ENCODE results near the gene PBX1. TPM values are rescaled to one million over a fixed set of nuclear protein-coding genes. Genes with fewer than 3 reads are reported as not detected.

PBX1 gene
- total RNA-seq, 4 donors from 2014 or later, result 33.3 to 61.8 (median 56.2) TPM

DNA sequence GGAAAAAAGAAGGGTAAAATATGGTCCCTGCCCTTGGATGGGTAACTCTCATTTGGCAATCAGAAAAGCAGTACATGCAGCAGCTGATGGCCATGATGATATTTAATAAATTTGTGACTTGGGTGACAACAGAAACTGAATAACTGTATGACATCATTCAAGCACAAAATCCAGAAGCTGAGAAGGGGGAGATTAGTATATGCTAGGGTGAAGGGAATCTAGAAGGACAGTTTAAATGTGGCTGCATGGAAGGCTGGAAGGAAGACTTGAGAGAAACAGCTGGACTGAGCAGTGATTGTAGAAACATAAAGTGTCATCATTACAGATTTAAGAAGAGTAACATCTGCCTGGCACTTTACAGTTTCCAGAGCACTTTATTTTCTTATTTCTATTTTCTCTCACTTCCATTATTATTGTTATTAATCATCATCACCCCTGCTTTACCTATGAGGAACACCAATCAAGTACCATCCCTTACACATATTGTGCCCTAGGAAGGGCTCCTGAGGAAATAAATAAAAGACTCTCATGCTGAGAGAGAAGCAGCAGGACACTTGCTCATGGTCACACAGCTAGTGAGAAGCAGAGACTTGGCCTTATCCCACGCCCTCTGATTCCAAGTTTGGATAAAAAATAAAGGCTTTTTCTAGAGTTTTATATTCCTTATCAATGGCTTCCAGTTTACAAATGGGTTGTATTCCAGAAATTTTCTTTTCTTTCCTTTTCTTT, 207.2 kb downstream of the PBX1 start:
- DNase-seq (ENCODE audit: low spot score) (no peak), ATAC-seq (ENCODE audit: low FRiP score) (no peak)
- TF ChIP-seq, protein P1, sequence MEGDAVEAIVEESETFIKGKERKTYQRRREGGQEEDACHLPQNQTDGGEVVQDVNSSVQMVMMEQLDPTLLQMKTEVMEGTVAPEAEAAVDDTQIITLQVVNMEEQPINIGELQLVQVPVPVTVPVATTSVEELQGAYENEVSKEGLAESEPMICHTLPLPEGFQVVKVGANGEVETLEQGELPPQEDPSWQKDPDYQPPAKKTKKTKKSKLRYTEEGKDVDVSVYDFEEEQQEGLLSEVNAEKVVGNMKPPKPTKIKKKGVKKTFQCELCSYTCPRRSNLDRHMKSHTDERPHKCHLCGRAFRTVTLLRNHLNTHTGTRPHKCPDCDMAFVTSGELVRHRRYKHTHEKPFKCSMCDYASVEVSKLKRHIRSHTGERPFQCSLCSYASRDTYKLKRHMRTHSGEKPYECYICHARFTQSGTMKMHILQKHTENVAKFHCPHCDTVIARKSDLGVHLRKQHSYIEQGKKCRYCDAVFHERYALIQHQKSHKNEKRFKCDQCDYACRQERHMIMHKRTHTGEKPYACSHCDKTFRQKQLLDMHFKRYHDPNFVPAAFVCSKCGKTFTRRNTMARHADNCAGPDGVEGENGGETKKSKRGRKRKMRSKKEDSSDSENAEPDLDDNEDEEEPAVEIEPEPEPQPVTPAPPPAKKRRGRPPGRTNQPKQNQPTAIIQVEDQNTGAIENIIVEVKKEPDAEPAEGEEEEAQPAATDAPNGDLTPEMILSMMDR (IDR thresholded peaks at IDR 0.05), result no peak

DNA sequence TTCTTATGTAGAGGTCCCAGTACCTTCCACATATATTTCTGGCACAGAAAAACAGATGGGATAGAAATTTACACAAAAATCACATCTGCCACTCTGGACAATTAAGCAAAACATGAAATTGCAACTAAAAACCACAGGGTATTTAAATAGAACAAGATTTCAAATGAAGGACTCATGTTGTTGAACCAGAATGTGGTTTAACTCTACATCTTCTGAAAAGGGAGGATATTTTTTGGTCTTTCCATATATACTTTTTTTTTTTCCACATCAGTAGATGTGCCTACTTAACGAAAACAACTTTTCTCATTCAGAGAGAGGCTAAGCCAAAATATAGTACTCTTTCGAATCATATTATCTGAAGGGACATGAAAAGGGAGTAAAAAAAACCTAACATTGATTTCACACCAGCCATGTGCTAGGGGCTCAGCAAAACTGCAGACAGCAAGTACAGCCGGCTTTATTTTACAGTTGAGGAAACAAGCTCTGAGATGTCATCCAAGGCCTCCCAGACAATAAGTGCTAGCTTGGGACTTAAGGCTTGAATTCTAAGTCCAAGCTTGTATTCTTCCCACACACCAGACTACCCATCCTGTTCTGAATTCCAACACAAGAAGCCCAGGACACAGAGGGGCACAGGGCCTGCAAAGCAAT, 208.9 kb downstream of the PBX1 start:
- TF ChIP-seq, protein P1 (IDR thresholded peaks at IDR 0.05), result no peak
- no peak for DNase-seq (ENCODE audit: low spot score)
- no peak for ATAC-seq (ENCODE audit: low FRiP score)

- TF ChIP-seq, protein P1 (IDR thresholded peaks at IDR 0.05), result no peak
- DNase-seq (ENCODE audit: low spot score), result no peak
- no peak for ATAC-seq (ENCODE audit: low FRiP score)
These were observed 209.6 kb downstream of the PBX1 start for GRCh38 chr1:164768619-164769018.

DNA sequence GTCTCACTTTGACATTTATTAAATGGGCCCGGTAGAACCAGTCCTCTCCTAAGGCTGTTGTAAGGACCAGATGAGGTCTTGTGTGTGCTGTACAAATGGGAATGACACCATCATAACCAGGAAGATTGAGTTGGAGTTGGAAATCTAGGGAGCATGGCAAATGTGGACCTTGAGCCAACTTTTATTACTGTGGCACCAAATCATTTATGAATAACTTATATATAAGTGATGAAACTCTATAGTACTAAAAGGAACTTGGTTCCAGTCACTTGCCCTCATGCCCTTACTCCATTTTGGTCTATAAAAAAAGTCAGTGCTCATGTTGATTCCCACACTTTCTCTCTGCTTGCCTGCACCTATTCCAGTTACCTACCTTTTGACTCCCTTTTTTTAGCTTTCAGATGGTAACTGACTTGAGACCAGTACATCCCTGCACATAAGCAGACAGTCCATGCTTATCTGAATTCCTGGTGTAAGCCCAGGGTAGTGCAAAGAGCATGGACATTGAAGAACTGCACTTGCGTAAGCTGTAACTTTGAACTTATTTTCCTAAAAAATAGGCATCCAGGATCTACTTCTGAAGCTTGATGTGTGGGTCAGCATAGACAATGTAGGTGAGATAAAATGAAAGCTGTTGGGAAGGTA, 210.6 kb downstream of the PBX1 start:
- ATAC-seq (ENCODE audit: low FRiP score), result no peak
- TF ChIP-seq, protein P1 (IDR thresholded peaks at IDR 0.05), result no peak
- no peak for DNase-seq (ENCODE audit: low spot score)

DNA sequence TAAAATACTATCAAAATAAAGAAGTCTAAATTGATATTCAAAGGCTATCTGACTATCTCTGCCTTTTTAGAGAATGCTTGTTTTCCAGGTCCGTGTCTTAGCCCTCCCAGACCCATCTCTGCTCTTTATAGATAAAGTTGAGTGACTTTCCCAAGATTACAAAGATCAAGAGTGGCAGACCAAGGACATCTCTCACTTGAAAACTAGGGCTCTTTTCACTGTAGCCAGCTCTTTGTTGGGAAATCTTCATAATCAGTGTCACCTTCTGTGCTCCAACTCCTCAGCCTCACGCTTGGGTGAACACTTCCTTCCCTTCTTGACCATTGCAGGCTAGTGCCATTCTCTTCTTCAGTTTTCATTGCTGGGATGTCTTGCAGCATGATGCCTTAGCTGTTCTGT, 211.1 kb downstream of the PBX1 start:
- TF ChIP-seq, protein P1 (IDR thresholded peaks at IDR 0.05), result no peak
- ATAC-seq (ENCODE audit: low FRiP score), result no peak
- DNase-seq (ENCODE audit: low spot score), result no peak

- TF ChIP-seq, protein P1 (IDR thresholded peaks at IDR 0.05), result no peak
- ATAC-seq (ENCODE audit: low FRiP score), result no peak
- no peak for DNase-seq (ENCODE audit: low spot score)
These were observed 212.1 kb downstream of the PBX1 start for GRCh38 chr1:164771041-164771618.

All from omental fat pad (tissue), 4 donors.